Measurements from ENCODE around the gene PRXL2C. TPM values are rescaled to one million over a fixed set of nuclear protein-coding genes. Genes with fewer than 3 reads are reported as not detected.

The PRXL2C gene
- total and polyA plus RNA-seq, 10 of the 15 experiments (the other 5 are each of a cell fraction or from before 2014, with no cell fraction given) = 4.0 to 16.0 (median 7.4) TPM

DNA sequence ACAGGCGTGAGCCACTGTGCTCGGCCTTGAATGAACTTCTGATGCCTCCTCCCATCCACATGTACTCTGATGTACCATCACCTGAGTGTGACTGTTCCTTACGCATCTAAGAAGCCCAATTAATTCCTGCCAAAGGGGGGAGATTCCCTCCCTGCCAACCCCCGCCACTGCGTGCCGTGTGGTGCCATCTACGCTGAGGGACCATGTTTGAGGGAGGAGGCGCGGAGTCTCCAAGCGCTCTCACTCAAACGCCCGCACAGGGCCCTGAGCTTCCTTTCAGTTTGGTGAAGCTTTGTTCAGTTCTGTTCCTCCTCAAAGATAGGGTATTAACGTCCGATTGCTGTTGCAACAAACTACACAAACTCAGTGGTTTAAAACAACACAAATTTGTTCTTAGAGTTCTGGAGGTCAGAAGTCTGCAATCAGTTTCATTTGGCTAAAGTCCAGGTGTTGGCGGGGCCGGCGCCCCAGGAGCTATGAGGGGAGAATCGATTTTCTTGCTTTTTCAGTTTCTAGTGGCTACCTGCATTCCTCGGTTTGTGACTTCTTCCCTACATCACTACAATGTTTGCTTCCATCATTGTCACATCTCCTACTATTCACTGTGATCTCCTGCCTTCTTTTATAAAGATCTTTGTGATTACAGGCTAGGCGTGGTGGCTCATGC is 13.9 kb upstream of the PRXL2C start:
- ATAC-seq (no peak), DNase-seq (ENCODE audit: low read depth, low spot score) (no peak), FAIRE-seq (no peak)
- H3K4me1 ChIP-seq (ENCODE audit: control insufficient read depth, insufficient read depth, low read length) = no peaks in the 10 kb centered on the region
- no peaks in the 10 kb centered on the region for H3K36me3 ChIP-seq (ENCODE audit: control insufficient read depth in 2 of 2, insufficient read depth in 2 of 2, low read length in 1 of 2)
- no TSS peak for BruUV-seq (replicated peaks)
- SMC1A ChIA-PET (ENCODE audit: uncharacterized antibody, unreplicated experiment) = interaction anchor here (3.1 kb wide), 1 partner anchor 342 kb away, joined by 30 read pairs; no protein-coding TSS in a partner anchor
- H4K20me1 ChIP-seq (ENCODE audit: control insufficient read depth, insufficient read depth) = no peaks in the 10 kb centered on the region
- no peak overlapping the region for H3K27ac ChIP-seq (ENCODE audit: control insufficient read depth, insufficient read depth)
- no peaks in the 10 kb centered on the region; the same call in 2 of the 3 replicates for H3K9me3 ChIP-seq (replicated peaks; ENCODE audit: control insufficient read depth, insufficient read depth, low read length)
- RAD21 ChIA-PET (ENCODE audit: unreplicated experiment) = interaction anchor here (0.5 kb wide), 1 partner anchor 105 kb away, joined by 3 read pairs; no protein-coding TSS in a partner anchor
- no peak overlapping the region for H3K4me3 ChIP-seq
- no peak overlapping the region for H3K4me2 ChIP-seq (ENCODE audit: control insufficient read depth, insufficient read depth)
- H3K79me2 ChIP-seq (ENCODE audit: control insufficient read depth, insufficient read depth, low read length) = no peaks in the 10 kb centered on the region
- H2AFZ ChIP-seq (ENCODE audit: control insufficient read depth, low read depth, low read length) = no peak overlapping the region
- POLR2A ChIA-PET = interaction anchor here (0.6 kb wide), 1 partner anchor 738 kb away, joined by 3 read pairs; no protein-coding TSS in a partner anchor
- no peak overlapping the region for H3K9ac ChIP-seq (ENCODE audit: control insufficient read depth, insufficient read depth, low read length)
- WGBS (ENCODE audit: insufficient coverage, insufficient replicate concordance, low lambda C conversion rate, missing lambda C conversion rate) = 59% methylated on average over 20 of the region's 20 CpGs
- no peaks in the 10 kb centered on the region for H3K27me3 ChIP-seq (replicated peaks in 1 of 2; ENCODE audit: control insufficient read depth in 2 of 2, insufficient read depth in 2 of 2, low read length in 1 of 2)
- intact Hi-C loops (cut with micrococcal nuclease; ENCODE audit: unreplicated experiment) = loop anchor here (10.0 kb wide), 1 partner anchor 434 kb away; no protein-coding TSS in a partner anchor
- in situ Hi-C loops (cut with MboI) = no loop called here
- TF ChIP-seq CREB1 (IDR thresholded peaks at IDR 0.05; ENCODE audit: low read depth) = no peak
- TF ChIP-seq IRF4 (IDR thresholded peaks at IDR 0.05; ENCODE audit: low read depth, low read length) = no peak
- TF ChIP-seq BCLAF1 (IDR thresholded peaks at IDR 0.05) = no peak
- no peak for TF ChIP-seq DPF2 (IDR thresholded peaks at IDR 0.05)
- TF ChIP-seq HDAC2 (IDR thresholded peaks at IDR 0.05) = no peak
- TF ChIP-seq NFYA (IDR thresholded peaks at IDR 0.05; ENCODE audit: borderline replicate concordance, low read depth, low read length) = no peak
- CTCF ChIA-PET = interaction anchor here (1.4 kb wide), 1 partner anchor 227 kb away, joined by 4 read pairs; no protein-coding TSS in a partner anchor
